Glomerular endothelial cell (primary cell): ENCODE results near the gene FGFRL1. TPM values are rescaled to one million over a fixed set of nuclear protein-coding genes. Genes with fewer than 3 reads are reported as not detected.
"Not testable (repeated sequence)": the region's sequence is repeated elsewhere in the genome, so short reads cannot be mapped to it uniquely, and the experiment has no call there.

Experiments used
- DNase-seq: peaks from one replicate; pipeline ENCODE4 v3.0.0-alpha.2; 2011; ENCODE audit warnings: low read depth, low spot score; ENCODE audit errors: extremely low read depth
- total RNA-seq: library from RNA; depleted of rRNA; stranded (reverse); fragments of >200 nt; gene quantifications from 2 replicates; pipeline ENCODE4 v1.2.3, GENCODE V29; 2015

The FGFRL1 gene
- total RNA-seq, 1 donor from 2014 or later: 27.7 TPM

- DNase-seq: no peak
Measured at GRCh38 chr4:991451-992296, 19.8 kb upstream of the FGFRL1 start.

GRCh38 chr4:992297-993110 is 18.9 kb upstream of the FGFRL1 start:
- no peak for DNase-seq

GRCh38 chr4:993111-994029 is 18.1 kb upstream of the FGFRL1 start, which contains the start of gene SLC26A1:
Gene SLC26A1, minus strand, starts transcription at chr4:993404. Its CDS starts 1,701 bp downstream, at chr4:991703.
- DNase-seq: no peak

GRCh38 chr4:995311-996026 is 16.0 kb upstream of the FGFRL1 start:
- no peak for DNase-seq

- no peak for DNase-seq
Measured at GRCh38 chr4:996030-996996, 15.1 kb upstream of the FGFRL1 start.

GRCh38 chr4:996997-997374 is 14.4 kb upstream of the FGFRL1 start:
- DNase-seq: no peak

GRCh38 chr4:997375-998071 is 13.9 kb upstream of the FGFRL1 start:
- DNase-seq: no peak

- DNase-seq: no peak
Measured at GRCh38 chr4:998096-998691, 13.2 kb upstream of the FGFRL1 start.

- DNase-seq: not testable (repeated sequence)
Measured at GRCh38 chr4:999240-999863, 12.1 kb upstream of the FGFRL1 start.

- no peak for DNase-seq
Measured at GRCh38 chr4:999882-1000425, 11.5 kb upstream of the FGFRL1 start.

- DNase-seq: no peak
Measured at GRCh38 chr4:1000686-1001260, 10.7 kb upstream of the FGFRL1 start.

GRCh38 chr4:1001561-1002130 is 9.8 kb upstream of the FGFRL1 start:
- no peak for DNase-seq

- DNase-seq: no peak
Measured at GRCh38 chr4:1002131-1002630, 9.2 kb upstream of the FGFRL1 start.

GRCh38 chr4:1002631-1003251 is 8.7 kb upstream of the FGFRL1 start:
- DNase-seq: no peak

- DNase-seq: no peak
Measured at GRCh38 chr4:1003271-1004070, 8.0 kb upstream of the FGFRL1 start.
